HG02884 (cell line): ENCODE measurements around the gene GSTM3.
"Not testable (repeated sequence)": the region's sequence is repeated elsewhere in the genome, so short reads cannot be mapped to it uniquely, and the experiment has no call there.

Source experiments
- ATAC-seq: cut with Tn5 transposase; IDR thresholded peaks from one replicate; pipeline ENCODE4 v1.9.1; 2021; ENCODE audit warnings: mild to moderate bottlenecking, moderate library complexity; ENCODE audit not compliant: unreplicated experiment

The GSTM3 gene

GRCh38 chr1:109732390-109732881 is 8.4 kb downstream of the GSTM3 start:
- ATAC-seq = no peak

DNA sequence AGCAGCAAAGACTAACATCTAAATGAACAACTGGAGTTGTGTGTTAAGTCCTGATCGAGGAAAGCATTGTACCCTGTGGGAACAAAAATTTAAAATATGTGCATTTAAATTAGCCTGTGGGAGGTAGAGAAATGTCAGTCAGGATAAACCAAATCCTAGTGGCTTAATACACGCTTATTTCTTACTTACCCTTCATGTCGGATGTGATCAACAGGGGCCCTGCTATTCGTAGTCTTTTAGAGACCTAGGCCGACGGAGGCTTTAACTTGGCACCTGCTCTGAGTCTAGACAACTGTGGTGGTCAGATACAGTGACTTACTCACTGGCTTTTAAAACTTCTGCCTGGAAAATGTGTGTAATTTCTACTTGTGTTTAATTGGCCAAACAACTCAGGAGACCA is 10.2 kb downstream of the GSTM3 start:
- ATAC-seq = no peak

DNA sequence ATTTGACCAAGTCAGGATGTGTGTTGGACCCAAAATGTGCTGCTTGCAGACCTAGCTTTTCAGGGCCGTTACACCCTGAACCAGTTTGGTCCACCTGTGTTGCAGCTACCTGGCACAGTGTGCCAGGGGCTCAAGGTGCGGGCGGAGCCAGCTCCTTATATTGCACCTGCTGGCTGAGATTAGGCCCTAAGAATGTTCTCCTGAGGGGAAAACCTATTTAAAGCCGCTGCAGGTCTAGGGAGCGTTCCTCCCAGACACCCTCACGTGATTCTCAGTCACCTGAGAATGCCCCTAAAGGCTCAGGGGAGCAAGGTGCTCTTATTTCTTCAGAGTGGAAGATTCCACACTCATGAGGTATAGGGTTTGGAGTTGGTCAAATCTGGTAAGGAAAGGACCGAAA is 12.0 kb downstream of the GSTM3 start:
- no peak for ATAC-seq

DNA sequence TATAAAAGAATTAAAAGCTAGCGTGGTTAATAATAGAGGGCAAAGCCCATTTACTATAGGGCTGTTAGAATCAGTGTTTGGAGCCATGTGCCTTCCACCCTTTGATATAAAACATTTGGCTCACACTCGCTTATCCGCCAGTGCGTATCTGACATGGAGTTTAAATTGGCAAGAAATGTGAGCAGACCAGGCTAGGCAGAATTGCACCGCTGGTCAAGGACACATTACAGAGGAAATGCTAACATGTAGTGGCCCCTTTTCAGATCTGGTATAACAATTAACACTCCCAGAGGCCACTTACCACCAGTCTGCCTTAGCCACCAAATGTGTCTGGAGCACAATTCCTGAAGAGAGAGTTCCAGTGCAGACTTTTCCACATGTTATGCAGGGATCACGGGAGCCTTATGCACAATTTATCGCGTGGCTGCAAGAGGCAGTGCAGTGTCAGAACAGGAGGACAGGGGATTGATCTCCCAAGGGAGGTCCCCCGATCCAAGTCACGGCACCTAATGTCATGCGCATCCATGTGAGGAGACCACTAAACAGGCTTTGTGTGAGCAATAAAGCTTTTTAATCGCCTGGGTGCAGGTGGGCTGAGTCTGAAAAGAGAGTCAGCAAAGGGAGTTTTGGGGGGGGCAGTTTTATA is 14.0 kb downstream of the GSTM3 start:
- ATAC-seq = no peak

- no peak for ATAC-seq
Observed at GRCh38 chr1:109726007-109726406, 14.8 kb downstream of the GSTM3 start.

GRCh38 chr1:109725510-109725909 is 15.3 kb downstream of the GSTM3 start:
- ATAC-seq = no peak

DNA sequence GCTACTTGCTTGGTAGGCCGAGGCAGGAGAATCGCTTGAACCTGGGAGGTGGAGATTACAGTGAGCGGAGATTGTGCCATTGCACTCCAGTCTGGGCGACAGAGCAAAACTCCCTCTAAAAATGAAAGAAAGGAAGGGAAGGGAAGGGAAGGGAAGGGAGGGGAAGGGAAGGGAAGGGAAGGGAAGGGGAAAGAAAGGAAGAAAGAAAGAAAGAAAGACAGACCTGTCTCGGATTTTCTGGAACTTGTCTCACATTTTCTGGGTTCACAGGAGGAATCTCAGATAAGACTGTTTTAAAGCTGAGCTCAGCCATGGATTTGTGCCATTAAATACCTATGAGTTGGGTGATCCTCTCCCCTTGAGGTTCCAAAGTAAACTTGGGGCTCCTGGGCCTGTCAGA is 15.9 kb downstream of the GSTM3 start:
- no peak for ATAC-seq

DNA sequence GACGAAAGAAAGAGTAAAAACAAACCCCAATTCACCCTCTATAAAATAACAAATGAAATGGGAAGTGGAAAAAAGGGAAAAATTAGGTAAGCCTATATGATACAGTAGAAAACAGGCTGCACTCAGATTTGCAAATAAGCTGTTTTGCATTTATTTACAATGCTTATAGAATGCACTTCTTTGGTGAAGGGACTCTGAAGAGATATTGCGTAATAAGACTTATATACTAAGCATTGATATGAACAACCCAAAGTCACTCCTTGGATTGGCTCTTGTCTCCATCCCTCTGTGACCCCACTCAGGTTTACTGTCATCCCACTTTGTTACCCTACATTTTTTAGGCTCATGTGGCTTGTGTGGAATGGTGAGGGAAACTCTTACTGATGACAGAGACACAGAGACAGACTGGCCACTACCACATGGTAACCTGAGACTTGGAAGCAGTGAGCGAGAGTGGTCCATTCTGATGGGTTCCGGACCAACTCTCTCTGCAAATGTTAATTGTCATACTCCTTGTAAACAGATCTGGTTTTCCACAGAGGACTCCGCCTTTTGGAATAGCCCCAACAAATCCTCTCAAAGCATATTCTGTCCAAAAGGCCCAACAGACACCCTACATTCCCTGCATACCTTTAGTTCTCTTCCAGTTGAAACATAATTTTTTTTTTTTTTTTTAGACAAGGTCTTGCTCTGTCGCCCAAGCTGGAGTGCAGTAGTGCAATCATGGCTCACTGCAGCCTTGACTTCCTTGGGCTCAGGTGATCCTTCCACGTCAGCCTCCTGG is 17.7 kb downstream of the GSTM3 start:
- no peak for ATAC-seq

DNA sequence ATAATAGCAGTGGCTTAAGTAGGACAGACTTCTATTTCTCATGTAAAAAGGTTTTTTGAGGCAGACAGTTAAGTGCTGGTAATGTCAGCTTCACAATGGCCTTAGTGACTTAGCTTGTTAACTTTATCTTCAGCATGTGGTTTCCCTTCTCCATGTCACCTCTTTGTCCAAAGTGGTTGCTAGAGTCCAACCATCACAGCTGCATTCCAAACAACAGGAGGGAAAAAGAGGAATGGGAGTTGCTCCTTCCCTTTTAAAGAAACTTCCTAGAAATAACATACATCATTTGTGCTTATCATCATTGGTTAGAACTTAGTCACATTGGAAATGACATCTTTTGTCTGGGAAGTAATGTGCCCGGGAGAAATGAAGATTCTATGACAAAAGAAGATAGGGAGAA is 18.9 kb downstream of the GSTM3 start:
- no peak for ATAC-seq

- ATAC-seq = no peak
Observed at GRCh38 chr1:109721042-109721441, 19.8 kb downstream of the GSTM3 start.

DNA sequence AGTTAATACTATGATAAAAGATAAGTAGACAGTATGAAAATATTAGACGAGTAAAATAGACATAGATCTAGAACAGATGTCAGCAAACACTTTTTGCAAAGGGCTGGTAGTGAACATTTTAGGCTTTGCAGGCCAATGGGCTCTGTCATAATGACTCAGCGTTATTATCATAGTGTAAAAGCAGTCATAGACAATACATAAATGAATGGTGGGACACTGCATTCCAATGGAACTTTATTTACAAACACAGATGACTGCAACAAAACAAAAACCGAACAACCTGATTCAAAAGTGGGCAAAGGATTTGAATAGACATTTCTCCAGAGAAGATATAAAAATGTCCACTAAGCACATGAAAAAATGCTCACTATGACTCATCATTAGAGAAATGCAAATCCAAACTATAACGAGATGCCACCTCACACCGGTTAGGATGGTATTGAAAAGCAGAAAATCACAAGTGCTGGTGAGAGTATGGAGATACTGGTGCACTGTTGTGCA is 21.5 kb downstream of the GSTM3 start:
- ATAC-seq = no peak

- ATAC-seq = no peak
Observed at GRCh38 chr1:109718495-109718894, 22.3 kb downstream of the GSTM3 start.

- no peak for ATAC-seq
Observed at GRCh38 chr1:109717729-109718128, 23.1 kb downstream of the GSTM3 start.

- ATAC-seq = no peak
Observed at GRCh38 chr1:109716570-109717090, 24.2 kb downstream of the GSTM3 start.

DNA sequence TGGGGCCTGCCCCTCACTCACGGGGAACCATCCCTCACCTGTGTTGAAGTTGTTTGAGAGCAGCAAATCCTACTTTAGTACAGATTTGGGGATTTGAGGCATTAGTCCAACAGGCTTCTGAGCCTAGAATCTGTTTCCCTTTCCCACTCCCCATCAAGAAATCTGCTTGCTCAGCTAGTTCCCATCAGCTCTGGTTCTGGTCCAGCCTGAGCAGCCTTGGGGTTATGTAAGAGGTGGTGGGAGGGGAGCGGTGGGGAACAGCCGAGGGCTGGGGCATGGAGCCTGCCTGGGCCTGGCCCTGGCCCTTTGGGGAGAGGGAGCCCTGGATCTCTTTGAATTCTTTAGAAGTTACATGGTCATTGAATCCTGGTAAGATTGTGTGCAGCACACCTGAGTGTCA is 24.7 kb downstream of the GSTM3 start:
- ATAC-seq = no peak

GRCh38 chr1:109714661-109715372 is 26.0 kb downstream of the GSTM3 start:
- no peak for ATAC-seq

DNA sequence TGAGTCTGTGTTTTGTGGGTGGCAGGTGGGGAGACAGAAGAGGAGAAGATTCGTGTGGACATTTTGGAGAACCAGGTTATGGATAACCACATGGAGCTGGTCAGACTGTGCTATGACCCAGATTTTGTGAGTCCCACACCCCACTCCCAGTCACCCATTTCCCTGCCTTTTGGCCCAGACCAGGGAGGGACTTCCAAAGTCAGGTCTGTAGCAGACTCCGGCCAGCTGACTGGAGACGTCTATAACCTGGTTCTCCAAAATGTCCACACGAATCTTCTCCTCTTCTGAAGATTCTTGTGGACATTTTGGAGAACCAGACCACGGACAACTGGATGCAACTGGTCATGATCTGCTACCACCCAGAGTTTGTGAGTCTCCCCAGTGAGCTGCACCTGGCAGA is 27.2 kb downstream of the GSTM3 start:
- no peak for ATAC-seq

- no peak for ATAC-seq
Observed at GRCh38 chr1:109712321-109712864, 28.4 kb downstream of the GSTM3 start.

GRCh38 chr1:109711593-109712320 is 29.1 kb downstream of the GSTM3 start, which contains the start of gene GSTM5:
Gene GSTM5, plus strand, starts transcription at chr1:109712251. Its CDS starts 62 bp downstream, at chr1:109712313.
- not testable (repeated sequence) for ATAC-seq

- ATAC-seq = not testable (repeated sequence)
Observed at GRCh38 chr1:109709822-109710221, 31.0 kb downstream of the GSTM3 start.
